HG03469 (cell line): ENCODE results near the gene PPARD.
A peak's percentile ranks its signal among the peaks of the same experiment; 100 is the strongest.
"Not testable (repeated sequence)": the region's sequence is repeated elsewhere in the genome, so short reads cannot be mapped to it uniquely, and the experiment has no call there.

Experiments
- ATAC-seq: cut with Tn5 transposase; IDR thresholded peaks from one replicate; pipeline ENCODE4 v1.9.1; 2021; ENCODE audit warnings: mild to moderate bottlenecking, moderate library complexity, moderate number of reproducible peaks; ENCODE audit not compliant: unreplicated experiment

The PPARD gene

GRCh38 chr6:35435074-35435837 is 92.9 kb downstream of the PPARD start:
- ATAC-seq = no peak

DNA sequence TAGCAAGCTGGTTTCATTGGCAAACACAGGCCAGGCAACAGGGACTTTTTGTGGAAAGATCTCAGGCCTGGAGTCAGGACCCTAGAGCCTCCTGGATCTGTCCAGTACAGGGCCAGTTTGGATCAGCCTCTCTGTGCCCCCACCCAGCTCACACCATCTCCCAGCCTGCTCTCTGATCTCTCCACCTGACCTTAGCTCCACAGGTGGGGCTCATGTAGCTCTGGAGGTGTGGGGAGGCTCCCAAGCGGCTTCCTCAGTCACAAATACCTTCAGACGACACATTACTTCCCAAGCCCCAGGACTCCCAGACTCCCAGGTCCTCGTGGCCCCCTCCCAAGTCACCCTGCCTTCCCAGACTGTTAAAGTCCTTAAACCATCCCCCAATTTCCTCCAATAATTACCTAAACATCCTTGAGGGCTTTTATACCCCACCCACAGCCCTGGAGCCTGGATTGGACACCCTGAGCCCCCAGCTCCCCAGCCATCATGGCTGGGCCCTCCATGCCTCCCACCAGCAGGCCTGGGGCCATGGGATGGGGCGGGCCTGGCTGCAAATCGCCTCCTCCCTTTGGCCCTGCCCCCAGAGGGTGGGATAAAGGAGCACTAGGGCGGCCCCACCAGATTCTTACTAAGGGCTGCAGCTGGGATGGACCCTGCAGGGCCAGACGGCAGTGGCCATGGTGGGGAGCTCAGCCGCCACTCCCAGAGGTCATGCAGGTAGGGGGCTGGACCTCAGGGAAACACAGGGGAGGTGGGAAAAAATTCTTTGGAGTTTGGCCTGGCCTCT is 93.9 kb downstream of the PPARD start:
- ATAC-seq = no peak

DNA sequence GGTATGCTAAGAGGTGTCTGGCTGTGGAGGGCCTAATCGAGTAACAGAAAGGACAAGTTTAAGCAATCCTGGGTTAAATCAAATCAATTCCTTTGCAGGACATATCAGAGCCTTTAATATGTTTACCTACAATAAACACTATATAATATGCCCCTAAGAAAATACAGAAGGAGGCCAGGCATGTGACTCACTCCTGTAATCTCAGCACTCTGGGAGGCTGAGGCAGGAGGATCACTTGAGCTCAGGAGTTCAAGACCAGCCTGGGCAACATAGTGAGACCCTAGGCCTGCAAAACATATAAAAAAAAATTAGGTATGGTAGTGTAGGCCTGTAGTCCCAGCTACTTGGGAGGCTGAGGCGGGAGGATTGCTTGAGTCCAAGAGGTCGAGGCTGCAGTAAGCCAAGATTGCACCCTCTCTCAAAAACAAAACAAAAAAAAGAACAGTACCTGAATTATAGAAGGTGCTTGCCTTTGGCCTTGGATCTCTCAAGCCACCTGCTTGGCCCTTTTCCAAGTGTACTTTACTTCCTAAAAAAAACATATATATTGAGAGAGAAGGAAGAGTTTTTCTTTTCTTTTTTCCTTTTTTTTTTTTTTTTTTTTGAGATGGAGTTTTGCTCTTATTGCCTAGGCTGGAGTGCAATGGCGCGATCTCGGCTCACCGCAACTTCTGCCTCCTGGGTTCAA is 96.2 kb downstream of the PPARD start:
- ATAC-seq = not testable (repeated sequence)

- ATAC-seq = no peak
Observed at GRCh38 chr6:35439308-35439707, 97.0 kb downstream of the PPARD start.

GRCh38 chr6:35441205-35441604 is 98.8 kb downstream of the PPARD start:
- no peak for ATAC-seq

DNA sequence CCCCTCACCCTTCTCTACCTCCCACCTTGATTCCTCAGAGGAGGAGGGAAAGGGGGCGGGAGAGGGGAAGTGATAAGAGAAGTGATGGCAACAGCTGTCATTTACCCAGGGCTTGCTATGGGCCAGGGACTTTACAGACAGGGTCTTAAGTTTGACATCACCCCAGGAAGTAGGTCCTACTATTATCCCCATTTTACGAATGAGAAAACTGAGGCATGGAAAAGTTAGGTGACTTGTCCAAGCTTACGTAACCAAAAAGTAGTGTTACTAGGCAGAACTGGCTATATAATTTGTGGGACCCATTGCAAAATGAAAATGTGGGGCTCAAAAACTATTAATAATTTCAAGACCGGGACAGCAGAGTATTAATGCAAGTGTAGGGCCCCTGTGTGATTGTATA is 99.3 kb downstream of the PPARD start:
- no peak for ATAC-seq

DNA sequence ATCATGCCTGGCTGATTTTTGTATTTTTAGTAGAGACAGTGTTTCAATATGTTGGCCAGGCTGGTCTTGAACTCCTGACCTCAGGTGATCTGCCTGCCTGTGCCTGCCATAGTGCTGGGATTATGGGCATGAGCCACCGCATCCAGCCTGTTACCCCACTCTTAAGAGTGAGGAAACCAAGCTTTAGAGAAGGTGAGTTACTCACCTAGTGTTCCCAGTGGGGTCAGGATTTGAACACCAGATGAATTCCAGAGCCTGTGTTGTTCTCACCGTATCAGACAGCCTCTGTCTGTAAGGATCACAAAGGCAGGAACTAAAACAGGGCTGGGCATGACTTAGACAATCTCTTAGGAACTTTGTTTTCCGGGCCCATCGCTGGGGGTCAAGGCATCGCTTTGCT is 100.3 kb downstream of the PPARD start:
- no peak for ATAC-seq

DNA sequence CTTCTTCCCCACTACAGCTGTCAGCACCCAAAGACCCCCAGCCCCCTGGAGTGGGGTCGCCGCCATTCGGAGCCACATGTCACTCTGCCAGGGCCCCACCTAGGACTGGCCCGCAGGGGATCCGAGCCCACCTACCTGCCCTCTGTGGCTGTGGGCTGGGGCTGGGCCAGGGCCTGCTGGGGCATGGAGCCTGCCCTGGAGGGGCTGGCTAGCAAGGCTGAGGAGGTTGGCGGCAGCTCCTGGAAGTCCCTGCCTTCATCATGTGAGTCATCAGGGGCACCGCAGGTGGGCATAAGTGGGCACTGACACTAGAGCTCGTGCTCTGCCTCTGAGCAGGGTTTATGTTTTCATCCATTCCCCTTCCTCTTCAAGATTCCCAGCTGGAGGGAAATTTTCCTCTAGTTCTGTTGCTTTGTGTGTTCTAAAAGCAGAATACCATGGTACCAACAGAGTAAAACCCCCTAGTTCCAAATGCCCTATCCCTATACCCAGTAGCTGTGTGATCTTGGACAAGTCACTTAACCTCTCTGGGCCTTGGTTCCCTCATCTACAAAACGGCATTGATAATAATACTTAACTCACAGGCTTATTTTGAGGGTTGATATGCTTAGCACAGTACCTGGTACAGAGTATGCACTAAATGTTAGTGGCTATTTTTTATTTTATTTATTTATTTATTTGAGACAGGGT is 101.1 kb downstream of the PPARD start:
- no peak for ATAC-seq

GRCh38 chr6:35445691-35446090 is 103.3 kb downstream of the PPARD start:
- no peak for ATAC-seq

- ATAC-seq = no peak
Observed at GRCh38 chr6:35448191-35448590, 105.8 kb downstream of the PPARD start.

DNA sequence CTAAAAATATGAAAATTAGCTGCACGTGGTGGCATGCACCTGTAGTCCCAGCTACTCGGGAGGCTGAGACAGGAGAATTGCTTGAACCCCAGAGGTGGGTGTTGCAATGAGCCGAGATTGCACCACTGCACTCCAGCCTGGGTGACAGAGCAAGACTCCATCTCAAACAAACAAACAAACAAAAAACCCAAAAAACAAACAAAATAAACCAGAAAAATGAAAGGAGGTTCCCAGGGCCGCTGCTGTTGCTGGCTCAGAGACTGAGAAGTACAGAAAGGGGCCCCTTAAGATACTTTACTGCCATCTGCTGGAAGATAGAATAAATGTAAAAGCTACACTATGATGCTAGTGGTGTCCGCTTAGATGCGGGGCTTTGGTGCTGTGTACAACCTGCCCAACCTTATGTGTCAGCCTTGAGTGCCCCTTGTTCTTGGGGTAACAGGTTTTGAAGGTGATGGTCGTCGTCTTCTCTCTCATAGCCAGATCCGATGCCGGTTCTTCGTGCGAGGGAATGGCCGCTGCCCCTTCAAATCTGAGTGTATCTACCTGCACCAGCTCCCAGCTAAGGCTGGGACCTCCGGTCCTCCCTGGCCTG is 107.0 kb downstream of the PPARD start:
- ATAC-seq = no peak

DNA sequence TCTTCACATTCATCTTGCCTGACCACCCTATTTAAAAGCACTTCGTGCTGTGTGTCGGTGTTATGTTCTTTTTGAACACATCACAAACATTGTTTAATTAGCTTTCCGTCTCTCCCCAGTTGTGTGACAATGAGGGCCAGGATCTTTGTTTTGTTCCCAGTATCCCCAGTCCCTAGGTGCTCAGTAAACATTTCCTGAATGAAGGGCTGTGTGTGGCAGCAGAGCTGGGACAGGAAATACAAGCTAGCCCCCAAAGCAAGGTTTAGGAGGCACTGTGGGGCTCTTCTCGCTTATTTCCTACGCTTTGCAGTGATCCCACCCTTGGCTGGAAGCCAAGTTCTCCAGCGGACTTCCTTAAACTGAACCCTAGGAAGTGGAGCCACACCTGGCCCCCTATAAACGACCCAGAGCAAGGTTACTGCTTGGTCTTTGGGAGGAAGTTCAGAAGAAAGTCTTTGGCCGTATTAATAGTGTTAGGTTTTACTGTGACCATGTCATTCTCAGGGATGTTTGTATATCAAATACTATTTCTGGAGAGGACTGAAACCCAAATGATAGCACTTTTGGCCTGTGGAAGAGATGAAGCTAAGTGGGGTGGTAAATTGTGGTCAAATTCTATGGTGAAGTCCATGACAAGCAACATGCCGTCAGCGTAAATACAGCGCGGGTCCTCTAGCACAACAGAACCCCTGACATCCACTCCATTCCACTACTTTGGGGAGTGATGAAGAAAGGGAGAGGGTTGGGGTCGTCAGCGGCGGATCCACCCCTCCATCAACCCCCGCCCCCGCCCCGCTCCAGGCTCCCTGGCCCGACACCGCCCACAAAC is 109.2 kb downstream of the PPARD start:
- no peak for ATAC-seq

DNA sequence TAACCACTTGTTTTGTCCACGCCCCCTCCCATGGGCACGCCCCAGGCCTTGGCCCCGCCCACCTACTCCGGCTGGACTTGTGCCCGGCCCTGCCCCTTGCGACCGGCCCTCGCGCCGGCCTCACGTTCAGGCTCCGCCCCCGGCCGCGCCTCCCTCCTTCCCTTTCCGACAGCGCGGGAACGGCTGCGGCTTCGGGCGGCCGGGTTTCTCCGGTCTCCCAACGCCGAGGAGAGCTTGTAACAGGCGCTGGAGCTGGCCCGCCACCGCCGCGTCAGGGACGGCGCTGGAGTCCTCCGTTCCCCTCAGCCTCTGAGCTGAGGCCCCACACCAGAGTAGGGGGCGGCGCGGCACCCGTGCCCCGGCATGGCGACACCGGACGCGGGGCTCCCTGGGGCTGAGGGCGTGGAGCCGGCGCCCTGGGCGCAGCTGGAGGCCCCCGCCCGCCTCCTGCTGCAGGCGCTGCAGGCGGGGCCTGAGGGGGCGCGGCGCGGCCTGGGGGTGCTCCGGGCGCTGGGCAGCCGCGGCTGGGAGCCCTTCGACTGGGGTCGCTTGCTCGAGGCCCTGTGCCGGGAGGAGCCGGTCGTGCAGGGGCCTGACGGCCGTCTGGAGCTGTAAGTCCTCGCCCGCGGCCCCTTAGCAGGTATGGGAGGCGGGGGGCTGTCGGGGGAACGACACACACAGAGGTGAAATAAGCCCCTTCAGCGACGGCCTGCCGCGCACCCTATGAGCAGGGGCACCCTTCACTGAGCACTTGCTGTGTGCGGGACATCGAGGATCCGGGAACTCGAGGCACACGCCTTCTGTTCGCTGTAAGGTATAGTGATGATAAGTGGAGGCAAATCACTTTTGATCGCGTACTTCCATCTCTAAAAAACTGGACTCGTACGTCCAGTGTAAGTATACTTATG is 110.1 kb downstream of the PPARD start, which contains the start of gene FANCE:
TSS of gene FANCE (plus strand) at position 156 of the 908 bp plus-strand sequence. CDS start at position 364, 208 bp downstream.
- peak; percentile 84 for ATAC-seq

GRCh38 chr6:35453236-35453635 is 110.9 kb downstream of the PPARD start:
- no peak for ATAC-seq

GRCh38 chr6:35454391-35455110 is 112.2 kb downstream of the PPARD start:
- no peak for ATAC-seq

- ATAC-seq = no peak
Observed at GRCh38 chr6:35457907-35458306, 115.5 kb downstream of the PPARD start.

GRCh38 chr6:35461270-35461669 is 118.9 kb downstream of the PPARD start:
- ATAC-seq = no peak

DNA sequence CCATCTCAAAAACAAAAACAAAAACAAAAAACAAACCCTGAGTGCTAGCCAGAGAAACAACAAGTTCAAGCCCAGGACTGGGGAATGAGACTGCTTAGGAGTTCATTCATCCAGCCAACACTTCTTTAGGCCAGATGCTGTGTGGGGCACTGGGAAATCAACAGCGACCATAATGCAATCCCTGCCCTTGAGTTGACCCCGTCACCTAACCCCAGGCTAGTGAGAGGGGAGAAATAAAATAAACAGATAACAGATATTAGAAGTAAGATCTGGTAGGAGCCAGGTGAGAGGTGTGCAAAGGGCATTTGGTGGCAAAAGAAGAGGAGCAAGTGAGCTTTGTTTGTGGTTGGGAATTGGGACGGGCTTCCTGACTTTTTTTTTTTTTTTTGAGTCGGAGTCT is 120.9 kb downstream of the PPARD start:
- ATAC-seq = no peak
